GM12873 (cell line): ENCODE data around the gene SRP9.

Experiments
- CTCF ChIP-seq: IDR thresholded peaks from 2 replicates; pipeline ENCODE4 v1.5.1; 2012; ENCODE audit warnings: low read depth, mild to moderate bottlenecking, moderate library complexity, low read length, control low read depth; ENCODE audit not compliant: insufficient read depth; ENCODE audit errors: missing control alignments

The SRP9 gene

GRCh38 chr1:225777583-225778336 is at the start of gene SRP9:
SRP9 (plus strand) TSS chr1:225777826; CDS start chr1:225777941, 115 bp downstream.
- peak; percentile 91 for TF ChIP-seq CTCF

GRCh38 chr1:225731491-225731890 is 46.1 kb upstream of the SRP9 start:
- TF ChIP-seq CTCF = no peak

- TF ChIP-seq CTCF = no peak
These were observed 44.4 kb upstream of the SRP9 start for GRCh38 chr1:225733254-225733653.

GRCh38 chr1:225735252-225736149 is 42.1 kb upstream of the SRP9 start:
- TF ChIP-seq CTCF = no peak

GRCh38 chr1:225736437-225737098 is 41.1 kb upstream of the SRP9 start:
- no peak for TF ChIP-seq CTCF

- no peak for TF ChIP-seq CTCF
These were observed 40.5 kb upstream of the SRP9 start for GRCh38 chr1:225737161-225737560.

GRCh38 chr1:225737866-225738265 is 39.8 kb upstream of the SRP9 start:
- TF ChIP-seq CTCF = no peak
